Muscle of leg (tissue), 9 donors: ENCODE measurements around the gene SLC12A6. TPM values are rescaled to one million over a fixed set of nuclear protein-coding genes. Genes with fewer than 3 reads are reported as not detected.

Source experiments
- polyA plus RNA-seq, 8 donors: library from polyadenylated mRNA; unstranded; fragments of 120-200 nt; gene quantifications; one replicate each; pipeline versions ENCODE4 v1.2.1 to v1.2.3, GENCODE V29; 2013; ENCODE audit warnings: inconsistent platforms in 1 of 8, low replicate concordance in 1 of 8; ENCODE audit not compliant: insufficient read length in 8 of 8, insufficient read depth in 1 of 8
- total RNA-seq: library from RNA; stranded (reverse); fragments of 120-200 nt; gene quantifications from one replicate; pipeline ENCODE4 v1.2.4, GENCODE V29; 2013

Gene SLC12A6
- total and polyA plus RNA-seq, 9 donors = 11.7 to 18.6 (median 15.3) TPM

Other genes starting within 250 kb of the SLC12A6 start
- gene EMC7, start 235.9 kb downstream of the SLC12A6 start, total RNA-seq = 26.2 TPM
- 10 to 100 TPM; 43.0 to 55.7 (median 50.6) TPM for gene EMC7, start 235.9 kb downstream of the SLC12A6 start, polyA plus RNA-seq
- gene PGBD4, start 235.7 kb downstream of the SLC12A6 start, total RNA-seq = 1.6 TPM
- gene PGBD4, start 235.7 kb downstream of the SLC12A6 start, polyA plus RNA-seq = 1 to 10 TPM; 1.0 to 1.9 (median 1.3) TPM
- gene KATNBL1, start 127.7 kb downstream of the SLC12A6 start, total RNA-seq = 113 TPM
- 100 to 1,000 TPM in 2 of 8 donors, 10 to 100 TPM in 6; 64.0 to 132 (median 85.4) TPM for gene KATNBL1, start 127.7 kb downstream of the SLC12A6 start, polyA plus RNA-seq
- gene EMC4, start 112.8 kb downstream of the SLC12A6 start, total RNA-seq = 78.1 TPM
- 10 to 100 TPM; 74.8 to 84.3 (median 78.8) TPM for gene EMC4, start 112.8 kb downstream of the SLC12A6 start, polyA plus RNA-seq
- 149 TPM for gene NOP10, start 5.4 kb upstream of the SLC12A6 start, total RNA-seq
- gene NOP10, start 5.4 kb upstream of the SLC12A6 start, polyA plus RNA-seq = 100 to 1,000 TPM in 5 of 8 donors, 10 to 100 TPM in 3; 82.8 to 117 (median 101) TPM
- gene NUTM1, start 5.5 kb upstream of the SLC12A6 start, total RNA-seq = not detected
- under 1 TPM in 2 of 8 donors, not detected in 6; 0.04 to 0.05 TPM for gene NUTM1, start 5.5 kb upstream of the SLC12A6 start, polyA plus RNA-seq
- gene LPCAT4, start 29.4 kb upstream of the SLC12A6 start, total RNA-seq = 10.8 TPM
- 10 to 100 TPM; 26.8 to 41.4 (median 37.1) TPM for gene LPCAT4, start 29.4 kb upstream of the SLC12A6 start, polyA plus RNA-seq
- 35.2 TPM for gene GOLGA8A, start 100.0 kb upstream of the SLC12A6 start, total RNA-seq
- gene GOLGA8A, start 100.0 kb upstream of the SLC12A6 start, polyA plus RNA-seq = 10 to 100 TPM; 20.5 to 75.9 (median 59.1) TPM
- gene GOLGA8B, start 245.9 kb upstream of the SLC12A6 start, total RNA-seq = 15.6 TPM
- gene GOLGA8B, start 245.9 kb upstream of the SLC12A6 start, polyA plus RNA-seq = 10 to 100 TPM; 16.3 to 66.8 (median 30.0) TPM